H1 (cell line): ENCODE results near the gene CST7. TPM values are rescaled to one million over a fixed set of nuclear protein-coding genes. Genes with fewer than 3 reads are reported as not detected.

ENCODE experiments used
- CHD1 ChIP-seq: IDR thresholded peaks from 2 replicates; pipeline ENCODE4 v1.6.1; 2012; ENCODE audit warnings: low read depth, low read length, improper control_type of control experiment
- CTCF ChIP-seq, 3 experiments: IDR thresholded peaks; 1 replicate in 2 of 3; 2 replicates in 1 of 3; pipeline versions ENCODE4 v1.5.1 to v1.6.1; 2011; ENCODE audit warnings: low read length in 3 of 3, mild to moderate bottlenecking in 3 of 3, inconsistent platforms in 2 of 3, low read depth in 1 of 3, moderate library complexity in 1 of 3; ENCODE audit not compliant: insufficient read depth in 1 of 3; ENCODE audit errors: control extremely low read depth in 1 of 3
- GTF2F1 ChIP-seq: IDR thresholded peaks from 2 replicates; pipeline ENCODE4 v1.6.1; 2012; ENCODE audit warnings: low read depth, low read length, improper control_type of control experiment, borderline replicate concordance
- POU5F1 ChIP-seq: IDR thresholded peaks from 2 replicates; pipeline ENCODE4 v1.6.1; 2011; ENCODE audit warnings: low read depth, mild to moderate bottlenecking, low read length, moderate library complexity
- SAP30 ChIP-seq: fragments of 300-600 bp; sonication (generic); IDR thresholded peaks from 2 replicates; pipeline ENCODE4 v1.7.1; 2012; ENCODE audit warnings: low read length, moderate library complexity, mild to moderate bottlenecking, inconsistent platforms; ENCODE audit not compliant: insufficient read depth, insufficient replicate concordance
- polyA plus RNA-seq, 7 experiments: library from polyadenylated mRNA; depleted of rRNA in 3 of 7; stranded (reverse) in 5 of 7; unstranded in 2 of 7; fragments of >200 nt in 5 of 7; fragments of 200-250 nt in 2 of 7; gene quantifications; 1 replicate in 5 of 7; 2 replicates in 1 of 7; 4 replicates in 1 of 7; pipeline versions ENCODE4 v1.2.1 to v1.2.3, GENCODE V29; 2011 to 2013; ENCODE audit warnings: missing spikeins in 2 of 7, mixed read lengths in 2 of 7
- total RNA-seq: library from RNA; stranded (reverse); fragmentation: NEBNext Ultra II Directional; extraction: Animal tissue kit (Norgen Biotek cat#: 25700); gene quantifications from 2 replicates; pipeline ENCODE4 v1.2.1, GENCODE V29; 2021
- TF ChIP-seq, protein P1 (sequence below): fragments of 300-600 bp; sonication (generic); IDR thresholded peaks from 2 replicates; pipeline ENCODE4 v1.7.1; 2012; ENCODE audit warnings: low read length, moderate library complexity, mild to moderate bottlenecking, inconsistent platforms; ENCODE audit not compliant: insufficient replicate concordance

The CST7 gene
- total and polyA plus RNA-seq, 2 of the 8 experiments (the other 6 are each of a cell fraction or from before 2014, with no cell fraction given) = not detected

GRCh38 chr20:24996449-24997377 is 47.6 kb downstream of the CST7 start (continued):
- TF ChIP-seq, protein P1, sequence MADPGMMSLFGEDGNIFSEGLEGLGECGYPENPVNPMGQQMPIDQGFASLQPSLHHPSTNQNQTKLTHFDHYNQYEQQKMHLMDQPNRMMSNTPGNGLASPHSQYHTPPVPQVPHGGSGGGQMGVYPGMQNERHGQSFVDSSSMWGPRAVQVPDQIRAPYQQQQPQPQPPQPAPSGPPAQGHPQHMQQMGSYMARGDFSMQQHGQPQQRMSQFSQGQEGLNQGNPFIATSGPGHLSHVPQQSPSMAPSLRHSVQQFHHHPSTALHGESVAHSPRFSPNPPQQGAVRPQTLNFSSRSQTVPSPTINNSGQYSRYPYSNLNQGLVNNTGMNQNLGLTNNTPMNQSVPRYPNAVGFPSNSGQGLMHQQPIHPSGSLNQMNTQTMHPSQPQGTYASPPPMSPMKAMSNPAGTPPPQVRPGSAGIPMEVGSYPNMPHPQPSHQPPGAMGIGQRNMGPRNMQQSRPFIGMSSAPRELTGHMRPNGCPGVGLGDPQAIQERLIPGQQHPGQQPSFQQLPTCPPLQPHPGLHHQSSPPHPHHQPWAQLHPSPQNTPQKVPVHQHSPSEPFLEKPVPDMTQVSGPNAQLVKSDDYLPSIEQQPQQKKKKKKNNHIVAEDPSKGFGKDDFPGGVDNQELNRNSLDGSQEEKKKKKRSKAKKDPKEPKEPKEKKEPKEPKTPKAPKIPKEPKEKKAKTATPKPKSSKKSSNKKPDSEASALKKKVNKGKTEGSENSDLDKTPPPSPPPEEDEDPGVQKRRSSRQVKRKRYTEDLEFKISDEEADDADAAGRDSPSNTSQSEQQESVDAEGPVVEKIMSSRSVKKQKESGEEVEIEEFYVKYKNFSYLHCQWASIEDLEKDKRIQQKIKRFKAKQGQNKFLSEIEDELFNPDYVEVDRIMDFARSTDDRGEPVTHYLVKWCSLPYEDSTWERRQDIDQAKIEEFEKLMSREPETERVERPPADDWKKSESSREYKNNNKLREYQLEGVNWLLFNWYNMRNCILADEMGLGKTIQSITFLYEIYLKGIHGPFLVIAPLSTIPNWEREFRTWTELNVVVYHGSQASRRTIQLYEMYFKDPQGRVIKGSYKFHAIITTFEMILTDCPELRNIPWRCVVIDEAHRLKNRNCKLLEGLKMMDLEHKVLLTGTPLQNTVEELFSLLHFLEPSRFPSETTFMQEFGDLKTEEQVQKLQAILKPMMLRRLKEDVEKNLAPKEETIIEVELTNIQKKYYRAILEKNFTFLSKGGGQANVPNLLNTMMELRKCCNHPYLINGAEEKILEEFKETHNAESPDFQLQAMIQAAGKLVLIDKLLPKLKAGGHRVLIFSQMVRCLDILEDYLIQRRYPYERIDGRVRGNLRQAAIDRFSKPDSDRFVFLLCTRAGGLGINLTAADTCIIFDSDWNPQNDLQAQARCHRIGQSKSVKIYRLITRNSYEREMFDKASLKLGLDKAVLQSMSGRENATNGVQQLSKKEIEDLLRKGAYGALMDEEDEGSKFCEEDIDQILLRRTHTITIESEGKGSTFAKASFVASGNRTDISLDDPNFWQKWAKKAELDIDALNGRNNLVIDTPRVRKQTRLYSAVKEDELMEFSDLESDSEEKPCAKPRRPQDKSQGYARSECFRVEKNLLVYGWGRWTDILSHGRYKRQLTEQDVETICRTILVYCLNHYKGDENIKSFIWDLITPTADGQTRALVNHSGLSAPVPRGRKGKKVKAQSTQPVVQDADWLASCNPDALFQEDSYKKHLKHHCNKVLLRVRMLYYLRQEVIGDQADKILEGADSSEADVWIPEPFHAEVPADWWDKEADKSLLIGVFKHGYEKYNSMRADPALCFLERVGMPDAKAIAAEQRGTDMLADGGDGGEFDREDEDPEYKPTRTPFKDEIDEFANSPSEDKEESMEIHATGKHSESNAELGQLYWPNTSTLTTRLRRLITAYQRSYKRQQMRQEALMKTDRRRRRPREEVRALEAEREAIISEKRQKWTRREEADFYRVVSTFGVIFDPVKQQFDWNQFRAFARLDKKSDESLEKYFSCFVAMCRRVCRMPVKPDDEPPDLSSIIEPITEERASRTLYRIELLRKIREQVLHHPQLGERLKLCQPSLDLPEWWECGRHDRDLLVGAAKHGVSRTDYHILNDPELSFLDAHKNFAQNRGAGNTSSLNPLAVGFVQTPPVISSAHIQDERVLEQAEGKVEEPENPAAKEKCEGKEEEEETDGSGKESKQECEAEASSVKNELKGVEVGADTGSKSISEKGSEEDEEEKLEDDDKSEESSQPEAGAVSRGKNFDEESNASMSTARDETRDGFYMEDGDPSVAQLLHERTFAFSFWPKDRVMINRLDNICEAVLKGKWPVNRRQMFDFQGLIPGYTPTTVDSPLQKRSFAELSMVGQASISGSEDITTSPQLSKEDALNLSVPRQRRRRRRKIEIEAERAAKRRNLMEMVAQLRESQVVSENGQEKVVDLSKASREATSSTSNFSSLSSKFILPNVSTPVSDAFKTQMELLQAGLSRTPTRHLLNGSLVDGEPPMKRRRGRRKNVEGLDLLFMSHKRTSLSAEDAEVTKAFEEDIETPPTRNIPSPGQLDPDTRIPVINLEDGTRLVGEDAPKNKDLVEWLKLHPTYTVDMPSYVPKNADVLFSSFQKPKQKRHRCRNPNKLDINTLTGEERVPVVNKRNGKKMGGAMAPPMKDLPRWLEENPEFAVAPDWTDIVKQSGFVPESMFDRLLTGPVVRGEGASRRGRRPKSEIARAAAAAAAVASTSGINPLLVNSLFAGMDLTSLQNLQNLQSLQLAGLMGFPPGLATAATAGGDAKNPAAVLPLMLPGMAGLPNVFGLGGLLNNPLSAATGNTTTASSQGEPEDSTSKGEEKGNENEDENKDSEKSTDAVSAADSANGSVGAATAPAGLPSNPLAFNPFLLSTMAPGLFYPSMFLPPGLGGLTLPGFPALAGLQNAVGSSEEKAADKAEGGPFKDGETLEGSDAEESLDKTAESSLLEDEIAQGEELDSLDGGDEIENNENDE = no peak
- TF ChIP-seq CTCF (IDR thresholded peaks at IDR 0.05; ENCODE audit: control extremely low read depth in 1 of 3, insufficient read depth in 1 of 3, low read depth in 1 of 3, low read length in 3 of 3) = no peak
- TF ChIP-seq POU5F1 = no peak
- TF ChIP-seq GTF2F1 = no peak
- no peak for TF ChIP-seq CHD1
- TF ChIP-seq SAP30 = no peak
